EL (cell line): ENCODE measurements around the gene SH3D19.
"Not testable (repeated sequence)": the region's sequence is repeated elsewhere in the genome, so short reads cannot be mapped to it uniquely, and the experiment has no call there.

ENCODE experiments used
- DNase-seq: peaks from one replicate; pipeline ENCODE4 v3.0.0-alpha.2; 2016

The SH3D19 gene

DNA sequence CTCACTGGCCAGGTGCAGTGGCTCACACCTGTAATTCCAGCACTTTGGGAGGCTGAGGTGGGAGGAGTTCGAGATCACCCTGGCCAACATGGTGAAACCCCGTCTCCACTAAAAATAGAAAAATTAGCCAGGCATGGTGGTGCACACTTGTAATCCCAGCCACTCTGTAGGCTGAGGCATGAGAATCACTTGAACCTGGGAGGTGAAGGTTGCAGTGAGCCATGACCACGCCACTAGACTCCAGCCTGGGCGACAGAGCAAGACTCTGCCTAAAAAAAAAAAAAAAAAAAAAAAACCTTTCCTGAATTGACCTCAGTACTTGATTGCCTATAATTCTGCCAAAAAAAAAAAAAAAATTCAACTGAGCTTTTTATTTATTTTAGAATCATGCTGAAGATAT, 3.2 kb downstream of the SH3D19 start:
- DNase-seq: not testable (repeated sequence)

DNA sequence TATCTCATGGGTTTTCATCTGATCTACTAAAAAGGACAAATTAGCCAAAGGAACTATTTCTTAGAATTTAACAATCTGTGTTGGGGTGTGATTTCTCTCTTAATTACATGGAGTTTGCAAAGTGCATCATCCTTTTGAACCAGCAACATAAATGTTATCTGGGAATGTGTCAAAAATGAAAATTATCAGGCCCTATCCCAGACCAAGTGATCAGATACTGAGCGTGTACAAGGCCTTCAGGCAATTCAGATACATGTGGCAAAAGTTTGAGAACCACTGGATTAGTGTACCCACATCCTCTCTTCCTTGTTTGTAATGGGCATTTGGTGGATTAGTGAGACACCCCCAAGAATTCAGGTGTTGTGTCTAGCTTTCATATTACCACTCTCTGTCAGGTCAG, 3.8 kb downstream of the SH3D19 start:
- no peak for DNase-seq

DNA sequence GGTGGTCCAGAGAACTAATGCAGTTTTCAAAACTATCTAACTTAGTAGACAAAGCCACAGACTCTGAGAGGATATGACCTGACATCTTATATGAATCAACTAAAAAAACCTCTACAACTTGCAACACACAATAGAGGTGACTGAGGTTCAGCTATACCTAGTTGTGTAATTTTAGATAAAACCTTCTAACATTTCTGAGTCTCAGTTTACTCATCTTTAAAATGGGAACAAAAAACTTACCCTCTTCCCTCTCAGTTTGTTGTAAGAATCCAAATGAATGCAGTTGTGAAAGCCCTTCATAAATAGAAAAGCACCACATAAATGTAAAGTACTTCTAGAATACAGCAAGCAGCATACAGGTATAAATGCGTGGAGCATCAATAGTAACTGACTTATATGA, 5.9 kb downstream of the SH3D19 start:
- no peak for DNase-seq

DNA sequence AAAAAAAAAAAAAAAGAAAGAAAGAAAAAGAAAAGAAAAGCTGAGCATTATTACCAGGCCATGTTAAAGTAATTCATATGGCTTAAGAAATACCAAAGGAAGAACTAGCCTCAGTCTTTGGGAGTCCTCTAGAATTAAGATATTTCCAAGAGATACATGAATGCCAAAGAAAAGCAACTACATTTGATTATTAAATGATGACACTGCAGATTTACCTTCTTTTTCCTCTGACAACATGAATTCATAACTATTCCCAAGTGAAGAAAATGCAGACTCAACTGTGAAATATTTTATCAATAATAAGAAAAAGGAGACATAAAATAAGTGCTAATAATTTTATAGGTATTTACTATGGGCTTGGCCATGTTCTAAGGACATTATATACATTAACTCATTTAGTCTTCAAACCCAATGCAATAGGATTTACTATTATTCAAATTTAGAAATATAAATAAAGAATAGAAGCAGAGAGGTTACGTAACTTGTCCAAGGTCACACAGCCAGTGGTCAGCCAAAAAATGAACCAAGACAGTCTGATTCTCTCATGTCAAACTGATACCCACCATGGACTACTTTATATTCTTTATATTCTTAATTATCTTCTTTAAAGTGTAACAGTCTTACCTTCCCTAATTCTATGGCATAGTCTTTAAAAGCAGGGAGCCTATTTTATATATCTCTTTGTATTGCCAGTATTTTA, 6.9 kb downstream of the SH3D19 start:
- no peak for DNase-seq

DNA sequence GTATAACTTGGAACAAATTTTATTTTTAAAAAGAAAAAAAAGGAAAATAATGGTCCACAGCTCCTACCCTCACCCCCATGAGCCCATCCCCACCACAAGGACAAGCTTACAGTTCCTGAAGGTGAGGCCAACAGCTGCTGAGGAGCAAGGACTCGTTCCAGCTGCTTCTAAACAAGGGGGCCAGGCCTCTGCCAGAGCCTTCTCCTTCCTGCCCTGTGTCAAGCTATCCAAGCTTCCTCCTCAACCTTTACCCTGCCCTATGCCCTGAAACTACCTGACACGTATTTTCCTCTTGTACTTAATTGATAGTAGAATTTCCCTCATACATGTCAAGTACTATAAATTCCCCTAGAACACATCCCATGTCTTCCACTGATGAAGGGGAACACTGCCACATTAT, 8.8 kb downstream of the SH3D19 start:
- no peak for DNase-seq

DNA sequence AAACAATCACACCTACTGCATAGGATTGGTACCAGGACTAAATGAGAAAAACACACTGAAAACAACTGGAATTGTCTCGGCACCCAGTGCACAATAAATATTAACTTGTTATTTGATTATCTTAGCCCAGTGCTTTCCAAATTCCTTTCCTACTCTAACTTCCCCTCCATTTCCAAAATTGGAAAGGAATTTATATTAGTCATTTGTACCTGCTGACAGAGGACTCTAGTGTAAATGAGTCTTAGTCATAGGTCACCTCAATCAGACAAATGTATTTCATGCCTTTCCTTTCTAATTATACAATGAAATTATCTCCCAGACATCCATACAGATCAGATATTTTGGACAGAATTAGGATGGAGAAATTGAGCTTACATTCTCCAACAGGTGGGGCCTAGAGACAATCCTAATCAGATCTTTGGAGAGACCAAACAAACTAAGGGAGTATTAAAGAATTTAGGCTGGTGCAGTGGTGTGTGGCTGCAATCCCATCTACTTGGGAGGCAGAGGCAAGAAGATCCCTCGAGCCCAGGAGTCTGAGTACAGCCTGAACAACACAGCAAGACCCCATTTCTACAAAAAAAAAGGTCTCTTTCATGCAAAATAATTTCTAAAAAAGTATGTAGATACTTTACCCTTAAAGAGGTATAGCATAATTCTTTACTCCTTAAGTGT, 10.1 kb downstream of the SH3D19 start:
- no peak for DNase-seq

DNA sequence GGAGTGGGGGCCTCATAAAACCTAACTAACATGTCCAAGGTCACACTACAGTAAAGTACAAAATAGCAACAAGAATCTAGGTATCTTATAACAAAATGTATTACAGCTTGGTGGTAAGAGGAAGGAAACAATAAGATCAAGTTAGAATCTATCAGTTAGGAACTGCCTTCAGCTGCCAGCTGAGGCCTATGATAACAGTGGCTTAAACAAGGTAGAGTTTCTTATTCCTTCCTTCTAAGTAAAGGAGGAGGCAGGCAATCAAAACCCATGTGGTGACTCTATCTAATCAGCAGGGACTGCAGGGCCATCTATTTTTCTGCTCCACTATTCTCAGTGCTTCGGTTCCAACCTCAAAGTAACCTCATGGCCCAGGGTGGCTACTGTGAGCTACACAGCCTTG, 10.9 kb downstream of the SH3D19 start:
- DNase-seq: no peak

DNA sequence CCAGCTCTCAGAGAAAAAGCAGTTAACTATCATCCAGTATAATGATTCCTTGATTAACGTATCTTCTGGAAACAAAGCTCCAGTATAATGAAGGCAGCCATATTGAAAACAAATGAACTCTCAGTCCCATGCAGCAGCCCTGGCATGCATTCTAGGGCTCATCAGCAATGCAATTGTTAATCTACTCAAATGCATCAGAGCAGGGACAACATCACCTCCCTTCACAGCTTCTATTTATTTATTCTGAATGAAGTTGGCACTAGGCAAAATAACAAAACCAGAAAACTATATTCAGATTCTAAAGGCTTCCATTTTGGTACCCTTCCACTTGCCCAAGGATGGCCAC, 11.4 kb downstream of the SH3D19 start:
- DNase-seq: no peak

DNA sequence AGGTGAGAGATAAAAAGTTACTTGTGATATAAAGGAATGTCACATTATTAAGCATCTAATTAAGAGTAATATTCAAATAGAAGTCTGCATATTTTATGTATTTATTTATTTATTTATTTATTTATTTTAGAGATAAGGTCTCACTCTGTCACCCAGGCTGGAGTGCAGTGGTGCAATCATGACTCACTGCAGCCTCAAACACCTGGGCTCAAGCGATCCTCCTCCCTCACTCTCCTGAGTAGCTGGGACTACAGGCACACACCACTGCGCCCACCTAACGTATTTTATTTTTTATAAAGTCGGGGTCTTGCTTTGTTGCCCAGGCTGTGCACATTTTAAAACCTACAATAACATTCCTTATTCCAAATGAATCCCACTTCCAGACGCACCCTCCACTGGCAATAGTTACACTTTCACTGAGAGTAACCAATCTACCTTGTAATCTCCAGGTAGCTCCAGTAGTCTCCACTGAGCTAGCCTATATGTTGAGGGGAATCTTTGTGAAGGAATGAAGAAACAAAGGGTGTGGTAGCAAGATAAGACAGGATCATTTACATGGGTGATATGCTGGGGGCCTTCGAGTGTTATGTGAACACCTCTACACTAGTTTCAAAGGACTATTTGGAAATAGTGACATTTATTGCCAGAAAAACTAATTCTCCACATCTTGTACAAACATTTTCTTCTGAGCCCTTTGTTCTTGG, 11.9 kb downstream of the SH3D19 start:
- DNase-seq: no peak

DNA sequence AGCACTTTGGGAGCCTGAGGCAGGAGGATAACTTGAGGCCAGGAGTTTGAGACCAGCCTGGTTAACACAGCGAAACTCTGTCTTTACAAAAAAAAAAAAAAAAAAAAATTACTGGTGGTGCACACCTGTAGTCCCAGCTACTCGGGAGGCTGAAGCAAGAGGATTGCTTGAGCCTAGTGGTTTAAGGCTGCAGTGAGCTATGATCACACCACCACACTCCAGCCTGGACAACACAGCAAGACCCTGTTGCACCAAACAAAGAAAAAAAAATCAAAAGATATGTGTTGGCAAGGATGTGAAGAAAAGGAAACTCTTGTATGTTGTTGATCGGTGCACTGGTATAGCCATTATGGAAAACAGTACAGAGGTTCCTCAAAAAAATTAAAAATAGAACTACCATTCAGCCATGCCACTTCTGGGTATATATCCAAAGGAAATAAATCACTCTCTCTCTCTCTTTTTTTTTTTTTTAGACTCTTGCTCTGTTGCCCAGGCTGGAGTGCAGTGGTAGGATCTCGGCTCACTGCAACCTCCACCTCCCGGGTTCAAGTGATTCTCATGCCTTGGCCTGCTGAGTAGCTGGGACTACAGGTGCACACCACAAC, 15.2 kb downstream of the SH3D19 start:
- DNase-seq: no peak

DNA sequence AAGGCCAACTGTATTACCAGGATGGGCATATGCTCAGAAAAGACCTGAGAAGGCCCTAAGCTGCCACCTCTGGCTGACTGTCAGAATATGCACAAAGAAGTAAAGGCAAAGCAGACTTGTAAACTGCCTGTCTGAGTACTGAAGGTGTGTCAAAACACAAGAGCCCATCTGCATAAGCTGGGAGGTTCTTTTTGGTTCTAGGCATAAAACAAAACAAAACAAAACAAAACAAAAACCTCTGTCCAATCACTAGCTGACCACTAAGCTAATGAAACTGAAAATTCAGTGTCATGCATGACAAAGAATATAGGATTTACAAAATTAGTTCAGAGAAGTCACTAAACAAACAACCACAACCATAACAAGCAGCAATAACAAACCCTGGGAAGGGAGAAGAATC, 20.6 kb downstream of the SH3D19 start:
- no peak for DNase-seq

DNA sequence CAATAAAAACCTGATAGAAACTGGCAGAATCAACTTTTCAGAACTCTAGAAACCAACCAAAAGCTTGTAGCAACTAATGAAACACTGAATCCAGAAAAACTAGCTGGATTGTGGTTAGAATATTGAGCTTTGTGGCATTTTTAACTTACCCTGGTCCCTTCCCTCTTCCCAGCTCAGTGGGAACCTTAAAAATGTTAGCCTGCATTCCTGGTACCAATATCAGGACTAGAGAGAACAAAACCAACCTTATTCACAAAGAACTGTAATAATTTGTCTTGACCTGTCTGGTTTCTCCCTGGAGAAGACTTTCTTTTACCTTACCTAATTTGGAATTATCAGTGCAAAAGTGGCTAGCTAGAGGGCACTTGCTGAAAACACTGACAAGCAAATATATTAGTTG, 21.2 kb downstream of the SH3D19 start:
- no peak for DNase-seq

DNA sequence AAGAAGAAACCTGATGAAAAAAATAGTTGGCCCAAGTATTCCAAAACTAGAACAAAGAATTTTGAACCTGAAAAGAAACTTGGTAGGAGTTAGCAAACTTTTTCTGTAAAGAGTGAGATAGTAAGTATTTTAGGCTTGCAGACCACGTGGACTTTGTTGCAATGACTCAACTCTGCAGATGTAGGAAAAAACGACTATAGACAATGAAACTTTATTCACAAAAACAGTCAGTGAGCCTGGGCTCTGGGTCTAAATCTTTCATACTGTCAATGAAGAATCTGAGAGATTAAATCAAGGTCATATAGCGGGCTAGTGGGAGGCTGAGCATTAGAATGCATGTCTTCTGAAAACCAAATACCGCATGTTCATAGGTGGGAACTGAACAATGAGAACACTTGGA, 23.0 kb downstream of the SH3D19 start:
- no peak for DNase-seq

DNA sequence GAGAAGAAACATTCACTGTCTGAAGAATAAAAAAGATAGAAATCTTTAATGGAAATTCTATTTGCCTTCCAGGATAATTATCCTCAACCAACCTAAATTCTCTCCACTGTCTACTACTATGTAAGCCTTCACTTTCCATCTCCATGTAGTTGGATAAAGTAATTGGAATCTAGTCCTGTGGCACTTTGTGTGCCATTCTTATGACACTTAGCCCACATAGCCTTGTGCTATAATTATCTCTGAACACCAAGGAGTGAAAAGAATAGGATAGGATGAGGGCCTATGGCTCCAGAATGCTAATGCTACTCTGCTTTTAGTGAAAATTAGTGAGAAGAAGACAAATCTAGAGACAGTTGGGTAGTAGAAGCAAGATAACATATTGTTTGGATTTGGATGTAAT, 28.2 kb downstream of the SH3D19 start:
- DNase-seq: no peak

DNA sequence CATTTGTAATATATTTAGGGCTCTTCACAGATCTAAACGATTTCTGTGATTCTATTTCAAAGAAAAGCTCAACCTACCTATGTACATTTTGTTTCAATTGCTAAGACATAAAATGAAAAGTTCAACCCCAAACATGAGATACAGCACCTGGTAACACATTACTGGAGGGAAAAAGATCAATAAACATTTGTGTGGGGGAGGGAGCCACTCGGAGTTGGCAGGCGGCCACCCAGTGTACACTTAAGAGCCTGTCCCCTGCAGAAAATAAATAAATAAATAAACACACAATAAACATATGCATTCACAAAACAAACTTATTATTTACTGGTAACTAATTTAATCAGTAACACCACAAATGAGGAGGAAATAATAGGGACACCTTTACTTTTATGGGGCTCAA, 29.2 kb downstream of the SH3D19 start:
- DNase-seq: no peak

DNA sequence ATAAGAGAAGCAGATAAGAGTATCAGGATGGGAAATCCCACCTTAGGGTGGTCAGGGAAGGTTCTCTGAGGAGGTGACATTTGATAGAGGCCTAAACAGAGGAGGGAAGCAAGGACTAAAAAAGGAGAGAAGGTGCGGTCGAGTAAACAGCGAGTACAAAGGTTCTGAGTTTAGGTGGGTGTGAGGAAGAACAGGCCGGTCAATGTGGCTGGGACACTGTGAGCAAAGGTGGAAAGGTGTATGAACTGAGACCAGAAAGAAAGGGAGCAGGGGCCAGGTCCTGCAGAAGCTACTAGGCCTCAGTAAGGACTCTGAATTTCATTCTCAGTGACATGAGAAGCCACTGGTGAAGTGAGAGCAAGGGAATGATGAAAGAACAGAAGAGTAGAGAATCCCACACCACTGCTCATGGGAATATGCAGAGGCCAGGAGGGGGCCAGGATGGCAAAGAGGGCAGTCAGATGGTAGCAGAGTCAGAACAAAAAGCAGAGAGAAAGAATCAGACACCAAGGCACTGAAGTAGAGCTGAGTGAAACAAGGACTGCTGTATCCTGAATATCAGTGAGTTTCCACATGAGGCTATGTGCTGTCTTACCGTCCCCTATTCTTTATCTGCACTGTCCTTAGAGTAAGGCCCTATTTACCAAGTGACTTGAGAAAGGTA, 30.4 kb downstream of the SH3D19 start:
- DNase-seq: no peak

DNA sequence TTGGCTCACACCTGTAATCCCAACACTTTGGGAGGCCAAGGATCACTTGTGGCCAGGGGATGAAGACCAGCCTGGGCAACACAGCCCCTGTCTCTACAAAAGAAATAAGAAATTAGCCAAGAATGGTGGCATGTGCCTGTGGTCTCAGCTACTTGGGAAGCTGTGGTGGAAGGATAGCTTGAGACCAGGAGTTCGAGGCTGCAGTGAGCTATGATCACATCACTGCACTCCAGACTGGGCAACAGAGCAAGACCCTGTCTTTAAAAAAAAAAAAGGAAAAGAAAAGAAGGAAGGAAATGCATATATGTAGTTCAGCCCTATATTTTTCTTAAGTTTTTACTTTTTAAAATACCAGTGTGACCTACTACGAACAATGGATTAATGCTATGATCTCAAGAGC, 33.4 kb downstream of the SH3D19 start:
- DNase-seq: no peak

DNA sequence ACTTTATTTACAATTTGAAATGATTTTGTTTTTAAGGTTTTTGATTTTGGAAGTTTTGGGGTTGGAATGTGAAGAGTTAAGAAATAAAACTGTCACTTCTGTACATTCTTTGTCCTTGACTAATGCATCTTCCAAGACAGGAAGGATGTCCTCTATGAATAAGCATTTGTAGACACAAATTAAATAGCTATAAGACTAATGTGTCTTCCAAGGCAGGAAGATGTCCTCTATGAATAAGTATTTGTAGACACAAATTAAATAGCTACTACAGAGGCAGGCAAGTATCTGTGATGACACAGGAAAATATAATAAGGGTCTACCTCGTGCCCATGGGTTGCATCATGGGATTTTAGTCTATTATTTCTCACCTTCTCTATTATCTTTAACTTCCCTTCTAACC, 33.9 kb downstream of the SH3D19 start:
- DNase-seq: peak; percentile 41

DNA sequence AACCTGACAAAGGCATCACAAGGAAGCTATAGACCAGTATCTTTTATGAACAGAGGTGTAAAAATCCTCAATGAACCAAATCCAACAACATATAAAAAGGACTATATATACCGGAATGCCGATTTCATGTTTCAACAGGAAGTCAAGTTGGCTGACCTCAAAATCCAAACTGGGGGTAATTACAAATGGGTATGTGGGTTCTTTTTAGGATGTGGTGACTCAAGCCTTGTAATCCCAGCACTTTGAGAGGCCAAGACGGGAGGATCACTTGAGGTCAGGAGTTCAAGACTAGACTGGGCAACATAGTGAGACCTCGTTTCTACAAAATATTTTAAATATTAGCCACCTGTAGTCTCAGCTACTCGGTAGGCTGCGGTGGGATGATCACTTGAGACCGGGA, 38.0 kb downstream of the SH3D19 start:
- no peak for DNase-seq

DNA sequence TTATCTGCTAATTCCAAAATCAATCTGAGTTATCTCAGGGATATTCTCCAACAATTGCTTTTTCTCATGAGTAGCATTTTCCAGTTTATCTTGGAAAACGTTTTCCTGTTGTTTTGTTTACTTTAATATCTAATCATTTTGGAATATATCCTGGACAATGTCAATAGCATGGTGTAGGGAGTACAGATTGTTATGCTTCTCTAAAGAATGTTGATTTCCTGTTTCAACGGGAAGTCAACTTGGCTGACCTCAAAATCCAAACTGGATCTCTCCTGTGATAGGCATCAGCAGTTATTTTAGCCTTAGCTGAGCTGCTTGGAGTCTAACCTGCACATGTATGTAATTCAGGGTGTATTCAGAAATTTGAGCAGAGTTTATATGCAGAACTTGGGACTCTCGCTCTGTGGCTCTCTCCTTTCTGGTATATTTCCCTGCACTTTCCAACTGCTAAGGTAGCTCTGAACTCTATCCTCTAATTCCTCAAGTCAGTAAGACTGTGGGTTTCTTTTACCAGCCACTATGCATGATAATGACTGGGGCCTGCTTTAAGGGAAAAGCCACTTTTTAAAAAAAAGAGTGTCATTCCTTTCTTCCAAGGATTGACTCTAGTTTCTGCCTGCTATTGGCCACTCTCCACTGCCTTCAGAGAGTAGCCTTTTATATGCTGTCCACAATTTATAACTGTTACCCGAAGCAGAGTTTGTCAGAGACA, 40.7 kb downstream of the SH3D19 start:
- DNase-seq: no peak

DNA sequence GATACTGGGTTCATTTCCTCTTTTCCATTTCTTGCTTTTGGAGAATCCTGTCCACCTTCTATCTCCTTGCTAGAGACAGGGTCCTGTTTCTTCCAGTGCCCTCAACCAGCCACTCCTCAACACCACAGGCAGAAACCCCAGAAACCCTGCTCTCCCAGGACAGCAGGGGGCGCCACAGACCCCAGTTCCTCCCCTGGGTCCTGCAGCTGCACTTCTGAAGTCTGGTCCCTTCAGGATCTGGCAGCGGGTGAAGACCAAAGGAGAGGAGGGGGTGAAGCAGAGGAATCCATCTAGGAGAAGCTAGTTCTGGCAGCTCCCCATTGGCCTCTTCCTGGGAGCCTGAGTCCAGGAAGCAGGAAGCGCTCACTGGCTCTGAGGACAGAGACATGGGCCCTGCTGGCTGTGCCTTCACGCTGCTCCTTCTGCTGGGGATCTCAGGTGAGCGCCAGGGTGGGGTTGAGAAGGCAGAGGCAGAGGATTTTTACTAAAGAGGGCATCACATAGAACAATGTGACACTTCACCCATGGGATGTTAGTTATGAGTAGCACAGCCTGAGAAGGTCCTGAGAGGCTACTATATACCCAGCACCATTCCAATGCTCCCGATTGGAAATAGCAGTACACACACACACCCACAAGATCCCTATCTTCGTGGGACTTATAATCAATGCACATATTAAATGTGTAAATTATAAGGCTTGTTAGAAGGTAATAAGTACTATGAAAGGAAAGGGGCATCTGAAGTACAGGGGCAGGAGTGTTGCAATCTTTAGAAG, 48.4 kb downstream of the SH3D19 start, which contains the start of gene PRSS48:
TSS of gene PRSS48 (plus strand) at position 375 of the 776 bp plus-strand sequence. CDS start at position 387, 12 bp downstream.
- peak; percentile 60 for DNase-seq

DNA sequence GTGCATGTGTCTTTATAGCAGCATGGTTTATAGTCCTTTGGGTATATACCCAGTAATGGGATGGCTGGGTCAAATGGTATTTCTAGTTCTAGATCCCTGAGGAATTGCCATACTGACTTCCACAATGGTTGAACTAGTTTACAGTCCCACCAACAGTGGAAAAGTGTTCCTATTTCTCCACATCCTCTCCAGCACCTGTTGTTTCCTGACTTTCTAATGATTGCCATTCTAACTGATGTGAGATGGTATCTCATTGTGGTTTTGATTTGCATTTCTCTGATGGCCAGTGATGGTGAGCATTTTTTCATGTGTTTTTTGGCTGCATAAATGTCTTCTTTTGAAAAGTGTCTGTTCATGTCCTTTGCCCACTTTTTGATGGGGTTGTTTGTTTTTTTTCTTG, 56.5 kb downstream of the SH3D19 start:
- DNase-seq: not testable (repeated sequence)
